GM12801 (cell line): ENCODE results near the gene COASY.

ENCODE experiments used
- TF ChIP-seq, protein P1 (sequence below): IDR thresholded peaks from one replicate; pipeline ENCODE4 v1.5.1; 2011; ENCODE audit warnings: control low read depth; ENCODE audit not compliant: insufficient read length; ENCODE audit errors: extremely low read depth

COASY gene

DNA sequence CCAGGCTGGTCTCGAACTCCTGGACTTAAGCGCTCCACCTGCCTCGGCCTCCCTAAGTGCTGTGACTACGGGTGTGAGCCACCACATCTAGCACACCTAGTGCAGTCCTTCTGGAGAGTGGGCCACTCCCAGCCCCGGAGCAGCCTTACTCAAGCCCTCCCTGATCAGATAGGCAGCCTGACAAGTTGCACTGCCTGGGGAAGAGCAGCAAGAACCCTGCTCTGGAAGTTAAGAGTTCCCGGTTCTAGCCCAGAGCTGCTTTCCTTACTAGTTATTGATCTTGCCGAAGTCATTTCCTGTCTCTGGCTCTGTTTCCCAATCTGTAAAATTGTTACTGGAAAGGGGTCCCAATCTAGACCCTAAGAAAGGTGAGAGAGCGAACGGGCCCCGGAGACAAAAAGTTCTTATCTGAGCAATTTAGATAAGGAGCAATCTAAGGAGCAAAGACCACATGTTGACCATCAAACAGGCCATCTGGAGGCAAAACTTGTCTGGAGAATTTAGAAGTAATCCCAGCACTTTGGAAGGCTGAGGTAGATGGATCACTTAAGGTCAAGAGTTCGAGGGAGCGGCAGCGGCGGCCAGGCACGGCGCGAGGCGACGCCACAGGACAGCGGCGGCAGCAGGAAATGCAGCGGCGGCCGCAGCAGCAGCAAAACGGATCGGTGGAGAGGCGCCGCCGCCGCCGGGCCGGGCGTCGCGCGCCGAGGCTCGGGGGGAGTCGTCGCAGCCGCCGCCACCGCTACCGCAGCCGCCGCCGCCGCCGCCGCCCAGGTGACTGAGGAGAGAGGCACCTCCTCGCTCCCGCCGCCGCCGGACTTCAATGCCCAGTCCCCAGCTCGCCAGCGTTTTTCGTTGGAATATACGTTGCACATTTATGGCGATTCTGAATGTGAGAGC, 30.2 kb upstream of the COASY start:
- TF ChIP-seq, protein P1, sequence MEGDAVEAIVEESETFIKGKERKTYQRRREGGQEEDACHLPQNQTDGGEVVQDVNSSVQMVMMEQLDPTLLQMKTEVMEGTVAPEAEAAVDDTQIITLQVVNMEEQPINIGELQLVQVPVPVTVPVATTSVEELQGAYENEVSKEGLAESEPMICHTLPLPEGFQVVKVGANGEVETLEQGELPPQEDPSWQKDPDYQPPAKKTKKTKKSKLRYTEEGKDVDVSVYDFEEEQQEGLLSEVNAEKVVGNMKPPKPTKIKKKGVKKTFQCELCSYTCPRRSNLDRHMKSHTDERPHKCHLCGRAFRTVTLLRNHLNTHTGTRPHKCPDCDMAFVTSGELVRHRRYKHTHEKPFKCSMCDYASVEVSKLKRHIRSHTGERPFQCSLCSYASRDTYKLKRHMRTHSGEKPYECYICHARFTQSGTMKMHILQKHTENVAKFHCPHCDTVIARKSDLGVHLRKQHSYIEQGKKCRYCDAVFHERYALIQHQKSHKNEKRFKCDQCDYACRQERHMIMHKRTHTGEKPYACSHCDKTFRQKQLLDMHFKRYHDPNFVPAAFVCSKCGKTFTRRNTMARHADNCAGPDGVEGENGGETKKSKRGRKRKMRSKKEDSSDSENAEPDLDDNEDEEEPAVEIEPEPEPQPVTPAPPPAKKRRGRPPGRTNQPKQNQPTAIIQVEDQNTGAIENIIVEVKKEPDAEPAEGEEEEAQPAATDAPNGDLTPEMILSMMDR: no peak

DNA sequence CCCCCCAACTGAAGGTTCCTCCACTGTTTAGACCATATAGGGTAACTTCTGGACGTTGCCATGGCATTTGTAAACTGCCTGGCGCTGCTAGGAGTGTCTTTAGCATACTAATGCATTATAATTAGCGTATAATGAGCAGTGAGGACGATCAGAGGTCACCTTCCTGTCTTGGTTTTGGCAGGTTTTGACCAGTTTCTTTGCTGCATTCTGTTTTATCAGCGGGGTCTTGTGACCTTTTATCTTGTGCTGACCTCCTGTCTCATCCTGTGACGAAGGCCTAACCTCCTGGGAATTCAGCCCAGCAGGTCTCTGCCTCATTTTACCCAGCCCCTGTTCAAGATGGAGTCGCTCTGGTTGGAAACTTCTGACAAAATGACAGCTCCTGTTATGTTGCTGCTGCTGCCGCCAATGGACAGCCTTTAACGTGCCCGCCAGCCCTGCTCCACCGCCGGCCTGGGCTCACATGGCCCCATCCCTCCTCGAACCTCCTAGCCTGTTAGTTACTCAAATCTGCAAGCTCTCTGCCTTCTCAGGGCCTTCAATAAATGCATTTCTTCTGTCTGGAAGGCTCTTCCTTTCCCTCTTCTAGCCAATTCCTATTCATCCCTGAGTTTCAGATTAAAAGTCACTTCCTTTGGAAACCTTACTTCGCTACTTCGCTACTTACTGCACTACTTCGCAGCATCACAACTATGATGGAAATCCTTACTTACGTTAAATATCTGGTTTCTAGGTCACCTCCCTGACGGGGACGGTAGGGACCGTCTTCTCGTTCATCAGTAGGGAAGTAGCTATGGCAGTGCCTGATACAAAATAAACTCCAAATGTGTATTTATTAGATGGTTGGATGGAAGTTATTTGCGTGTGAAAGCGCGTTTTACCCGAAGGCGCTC, 26.5 kb upstream of the COASY start:
- TF ChIP-seq, protein P1: no peak

DNA sequence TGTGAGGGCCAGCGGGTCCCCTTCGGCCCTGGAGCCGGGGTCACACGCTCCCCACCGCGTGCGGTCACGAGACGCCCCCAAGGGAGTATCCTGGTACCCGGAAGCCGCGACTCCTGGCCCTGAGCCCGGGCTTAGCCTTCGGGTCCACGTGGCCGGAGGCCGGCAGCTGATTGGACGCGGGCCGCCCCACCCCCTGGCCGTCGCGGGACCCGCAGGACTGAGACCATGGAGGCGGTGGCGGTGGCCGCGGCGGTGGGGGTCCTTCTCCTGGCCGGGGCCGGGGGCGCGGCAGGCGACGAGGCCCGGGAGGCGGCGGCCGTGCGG, 25.9 kb upstream of the COASY start, which contains the start of gene NAGLU:
Gene NAGLU (plus strand): TSS at position 194 of the 324 bp plus-strand sequence. CDS start 32 bp downstream, at position 226.
- TF ChIP-seq, protein P1: no peak

DNA sequence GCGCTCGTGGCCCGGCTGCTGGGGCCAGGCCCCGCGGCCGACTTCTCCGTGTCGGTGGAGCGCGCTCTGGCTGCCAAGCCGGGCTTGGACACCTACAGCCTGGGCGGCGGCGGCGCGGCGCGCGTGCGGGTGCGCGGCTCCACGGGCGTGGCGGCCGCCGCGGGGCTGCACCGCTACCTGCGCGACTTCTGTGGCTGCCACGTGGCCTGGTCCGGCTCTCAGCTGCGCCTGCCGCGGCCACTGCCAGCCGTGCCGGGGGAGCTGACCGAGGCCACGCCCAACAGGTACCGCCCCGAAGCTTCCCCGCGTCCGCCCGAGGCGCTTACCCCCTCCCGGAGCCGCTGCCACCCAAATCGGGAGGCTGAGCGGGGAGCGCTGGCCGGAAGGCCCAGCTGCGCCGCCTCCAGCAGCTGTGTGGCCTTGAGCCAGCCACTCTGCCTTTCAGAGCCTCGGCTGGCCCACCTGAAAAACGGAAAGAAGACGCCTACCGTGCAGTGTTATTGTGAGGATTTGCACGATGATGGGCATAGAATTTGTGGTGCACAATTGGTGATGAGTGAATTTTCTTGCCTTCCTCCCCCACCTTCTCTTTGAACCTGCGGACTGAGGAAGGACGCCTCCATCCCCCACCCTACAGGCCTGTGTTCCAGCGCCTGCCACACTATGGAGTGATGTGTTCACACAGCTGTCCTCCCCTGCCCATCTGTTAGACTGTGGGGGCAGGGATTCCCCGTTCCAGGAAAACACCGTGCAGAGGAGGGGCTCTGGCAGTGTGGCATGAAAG, 25.4 kb upstream of the COASY start:
- TF ChIP-seq, protein P1: no peak

DNA sequence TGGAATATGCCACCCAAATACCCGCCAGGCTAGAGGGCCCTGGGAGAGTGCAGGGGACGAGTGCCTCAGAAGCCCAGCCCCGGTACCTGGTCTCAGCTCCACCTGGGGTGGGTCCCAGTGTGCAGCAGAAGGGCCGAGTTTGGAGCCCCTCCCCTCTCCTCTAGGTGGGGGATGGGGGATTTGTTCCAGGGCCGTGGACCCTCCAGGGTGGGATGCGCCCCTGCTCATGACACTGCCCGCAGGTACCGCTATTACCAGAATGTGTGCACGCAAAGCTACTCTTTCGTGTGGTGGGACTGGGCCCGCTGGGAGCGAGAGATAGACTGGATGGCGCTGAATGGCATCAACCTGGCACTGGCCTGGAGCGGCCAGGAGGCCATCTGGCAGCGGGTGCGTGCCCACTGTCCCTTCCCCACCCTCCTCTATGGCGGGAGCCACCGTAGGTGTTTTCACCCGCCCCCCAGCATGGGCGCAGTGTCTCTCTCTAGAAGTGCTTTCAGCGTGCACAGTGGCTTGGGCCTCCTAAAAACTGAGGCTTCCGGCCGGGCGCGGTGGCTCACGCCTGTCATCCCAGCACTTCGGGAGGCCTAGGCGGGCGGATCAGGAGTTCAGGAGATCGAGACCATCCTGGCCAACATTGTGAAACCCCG, 24.7 kb upstream of the COASY start:
- TF ChIP-seq, protein P1: no peak

DNA sequence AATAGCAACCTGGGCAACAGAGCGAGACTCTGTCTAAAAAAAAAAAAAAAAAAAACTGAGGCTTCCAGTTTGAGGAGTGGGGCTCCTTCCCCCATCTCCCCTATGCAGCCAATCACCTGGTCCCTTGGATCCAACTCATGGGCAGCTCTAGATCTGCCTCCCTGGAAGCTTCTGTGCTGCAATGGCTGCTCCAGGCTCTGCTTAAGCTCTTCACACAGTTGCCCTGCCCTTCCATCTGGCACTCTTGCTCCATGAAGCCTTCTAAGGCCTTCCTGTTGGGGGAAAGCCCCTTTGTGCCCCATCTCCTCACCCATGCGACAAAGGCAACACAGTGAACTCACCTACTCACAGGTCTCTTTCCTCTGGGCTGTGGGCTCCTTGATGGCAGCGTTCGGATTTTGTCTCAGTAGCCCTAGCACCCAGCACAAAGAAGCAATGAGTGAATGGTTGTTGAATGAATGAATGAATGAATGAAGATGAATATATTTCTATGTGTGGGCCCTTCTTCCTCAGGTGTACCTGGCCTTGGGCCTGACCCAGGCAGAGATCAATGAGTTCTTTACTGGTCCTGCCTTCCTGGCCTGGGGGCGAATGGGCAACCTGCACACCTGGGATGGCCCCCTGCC, 24.0 kb upstream of the COASY start:
- TF ChIP-seq, protein P1: no peak
